H7 (cell line): ENCODE data around the gene EYA2. TPM values are rescaled to one million over a fixed set of nuclear protein-coding genes. Genes with fewer than 3 reads are reported as not detected.
"Not testable (repeated sequence)": the region's sequence is repeated elsewhere in the genome, so short reads cannot be mapped to it uniquely, and the experiment has no call there.

ENCODE experiments used
- DNase-seq: peaks from one replicate; pipeline ENCODE4 v3.0.0; 2012
- H3K27me3 ChIP-seq: 2 replicates; pipeline ENCODE4 v1.6.0; 2011; ENCODE audit warnings: mild to moderate bottlenecking, low read length; ENCODE audit not compliant: control insufficient read depth, insufficient read depth
- H3K36me3 ChIP-seq: replicated peaks from 2 replicates; pipeline ENCODE4 v1.5.1; 2011; ENCODE audit warnings: low read length; ENCODE audit not compliant: control insufficient read depth, insufficient read depth
- H3K4me3 ChIP-seq: 2 replicates; pipeline ENCODE4 v1.5.1; 2011; ENCODE audit warnings: low read depth, mild to moderate bottlenecking, control low read depth, low read length, moderate library complexity; ENCODE audit not compliant: insufficient read depth
- total RNA-seq: library from RNA; depleted of rRNA; stranded (reverse); fragments of >200 nt; shearing (Covaris generic); gene quantifications from 2 replicates; pipeline ENCODE4 v1.2.3, GENCODE V29; 2014

Gene EYA2
- total RNA-seq, 1 experiment from 2014 or later = 1.7 TPM

DNA sequence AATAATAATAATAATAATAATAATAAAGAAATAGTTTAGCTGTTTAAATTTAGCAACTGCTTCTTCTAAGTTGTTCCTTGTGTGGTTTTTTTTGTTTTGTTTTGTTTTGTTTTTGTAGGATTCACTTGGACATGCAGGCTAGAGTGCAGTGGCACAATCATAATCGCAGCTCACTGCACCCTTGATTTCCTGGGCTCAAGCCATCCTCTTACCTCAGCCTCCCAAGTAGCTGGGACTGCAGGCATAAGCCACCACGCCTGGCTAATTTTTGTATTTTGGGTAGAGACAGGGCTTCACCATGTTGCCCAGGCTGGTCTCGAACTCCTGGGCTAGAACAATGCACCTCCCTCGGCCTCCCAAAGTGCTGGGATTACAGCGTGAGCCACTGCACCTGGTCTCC lies 15.3 kb upstream of the EYA2 start:
- no peak for DNase-seq
- Histone ChIP-seq H3K4me3 (no peak overlapping the region), H3K36me3 (no peaks in the 10 kb centered on the region), H3K27me3 (no peaks in the 10 kb centered on the region; the same call in 1 of the 2 replicates)

DNA sequence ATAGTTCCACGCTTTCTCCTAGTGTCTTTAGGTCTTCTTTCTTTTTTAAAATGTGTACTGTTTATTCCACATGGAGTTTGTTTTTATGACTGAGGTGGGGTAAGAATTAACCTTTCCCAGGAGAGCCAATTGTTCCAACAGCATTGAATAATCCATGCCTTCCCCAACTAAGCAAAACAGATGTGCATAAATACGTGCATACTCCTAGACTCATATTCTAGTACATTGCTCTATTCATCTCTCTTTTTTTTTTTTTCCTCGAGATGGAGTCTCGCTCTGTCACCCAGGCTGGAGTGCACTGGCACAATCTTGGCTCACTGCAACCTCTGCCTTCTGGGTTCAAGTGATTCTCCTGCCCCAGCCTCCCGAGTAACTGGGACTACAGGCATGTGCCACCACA lies 14.7 kb upstream of the EYA2 start:
- H3K27me3 ChIP-seq, H3K36me3 ChIP-seq, DNase-seq, H3K4me3 ChIP-seq: not testable (repeated sequence)

DNA sequence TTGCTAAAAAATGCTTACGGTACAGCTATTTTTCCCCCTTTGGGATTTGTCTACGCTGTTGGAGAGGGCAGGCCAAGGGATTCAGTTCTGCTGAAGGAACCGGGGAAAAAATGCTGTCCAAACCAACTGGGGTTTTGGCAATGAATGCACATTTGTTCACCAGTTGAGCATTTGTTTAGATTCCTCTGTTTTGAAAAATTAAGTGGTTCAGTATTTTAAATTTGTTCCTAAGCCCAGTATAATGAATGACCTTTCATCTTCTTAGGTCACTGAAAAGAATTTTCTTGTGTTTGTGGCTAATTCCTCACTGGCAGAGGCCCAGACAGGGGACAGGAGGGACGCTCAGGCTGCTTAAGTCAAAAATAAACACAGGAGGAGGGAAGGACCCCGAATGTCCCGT lies 10.8 kb upstream of the EYA2 start:
- DNase-seq = no peak
- Histone ChIP-seq H3K27me3 (no peaks in the 10 kb centered on the region; the same call in 1 of the 2 replicates), H3K36me3 (no peaks in the 10 kb centered on the region), H3K4me3 (no peak overlapping the region)

DNA sequence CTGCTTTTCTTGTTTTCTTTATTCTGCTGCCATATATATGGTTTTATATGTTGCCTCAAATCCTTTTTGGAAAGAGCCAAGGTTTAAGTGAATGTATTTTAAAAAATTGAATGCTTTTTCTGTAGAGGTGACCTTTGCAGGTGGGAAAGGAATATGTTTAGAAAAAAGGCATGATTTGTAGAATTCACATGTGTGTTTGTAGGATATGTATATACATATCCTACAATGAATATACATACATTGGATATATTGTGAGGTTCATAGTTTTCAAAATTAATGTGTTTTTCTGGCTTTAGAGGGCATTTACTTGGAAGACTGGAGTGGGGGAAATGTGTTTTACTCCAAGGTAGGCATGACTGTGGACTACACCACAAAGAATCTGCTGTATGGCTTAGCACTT lies 4.0 kb upstream of the EYA2 start:
- Histone ChIP-seq H3K36me3 (no peaks in the 10 kb centered on the region), H3K27me3 (peaks cover 21% of the 10 kb centered on the region)
- no peak for DNase-seq

DNA sequence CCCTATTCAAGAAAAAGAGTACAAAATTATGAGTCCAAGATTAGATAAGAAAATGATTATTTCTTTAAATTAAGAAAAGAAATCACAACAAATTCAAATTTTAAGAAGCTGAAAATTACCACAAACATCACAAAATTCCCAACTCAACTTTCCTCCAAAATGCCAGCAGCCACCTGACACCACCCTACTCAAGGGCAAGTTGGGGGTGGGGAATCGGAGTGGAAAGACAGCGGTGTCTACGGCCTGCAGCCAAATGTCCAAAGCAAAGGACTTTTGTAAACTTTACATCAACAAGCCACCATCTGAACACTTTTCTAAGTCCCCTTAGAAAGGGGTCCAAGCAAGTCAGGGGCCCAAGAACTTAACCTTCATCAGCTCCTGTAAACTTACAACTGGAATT lies 1.6 kb upstream of the EYA2 start:
- H3K27me3 ChIP-seq = peaks cover 42% of the 10 kb centered on the region
- no peak for DNase-seq
- H3K36me3 ChIP-seq = no peaks in the 10 kb centered on the region
- no peak overlapping the region for H3K4me3 ChIP-seq

More for the DNA sequence above, 4.0 kb upstream of the EYA2 start:
- no peak overlapping the region for H3K4me3 ChIP-seq

DNA sequence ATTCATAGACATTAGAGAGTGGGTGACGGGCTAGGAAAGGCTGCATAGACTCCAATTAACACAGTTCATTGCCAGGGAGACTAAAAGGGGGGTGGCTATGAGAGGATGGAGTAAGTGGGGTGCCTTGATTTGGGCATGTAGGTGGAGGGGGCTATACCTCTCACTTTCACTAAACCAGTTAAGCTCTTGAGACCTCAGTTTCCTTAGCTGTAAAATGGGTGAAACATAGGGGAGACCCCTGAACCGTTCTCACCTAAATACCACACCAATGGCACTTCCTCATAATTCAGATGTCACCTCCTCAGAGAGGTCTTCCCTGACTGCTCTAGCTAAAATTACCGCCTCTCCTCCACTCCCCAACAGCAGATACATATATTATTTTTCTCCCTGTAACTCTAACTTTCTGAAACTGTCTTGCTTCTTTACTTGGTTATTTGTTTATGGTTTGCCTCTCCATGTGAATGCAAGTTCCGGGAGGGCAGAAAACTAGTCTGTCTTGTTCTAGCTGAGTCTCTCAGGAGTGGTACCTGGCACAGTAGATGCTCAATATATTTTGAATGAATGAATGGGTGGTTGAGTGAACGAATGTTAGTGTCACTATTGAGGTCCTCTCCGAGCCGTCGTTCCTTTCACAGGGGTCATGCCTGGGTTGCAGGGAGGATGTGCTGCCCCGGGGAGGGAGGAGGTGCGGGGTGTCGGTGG lies 615 bp upstream of the EYA2 start:
- Histone ChIP-seq H3K36me3 (no peaks in the 10 kb centered on the region), H3K27me3 (peaks cover 42% of the 10 kb centered on the region), H3K4me3 (peak overlapping the region; percentile 58; the same call in 1 of the 2 replicates)
- no peak for DNase-seq

DNA sequence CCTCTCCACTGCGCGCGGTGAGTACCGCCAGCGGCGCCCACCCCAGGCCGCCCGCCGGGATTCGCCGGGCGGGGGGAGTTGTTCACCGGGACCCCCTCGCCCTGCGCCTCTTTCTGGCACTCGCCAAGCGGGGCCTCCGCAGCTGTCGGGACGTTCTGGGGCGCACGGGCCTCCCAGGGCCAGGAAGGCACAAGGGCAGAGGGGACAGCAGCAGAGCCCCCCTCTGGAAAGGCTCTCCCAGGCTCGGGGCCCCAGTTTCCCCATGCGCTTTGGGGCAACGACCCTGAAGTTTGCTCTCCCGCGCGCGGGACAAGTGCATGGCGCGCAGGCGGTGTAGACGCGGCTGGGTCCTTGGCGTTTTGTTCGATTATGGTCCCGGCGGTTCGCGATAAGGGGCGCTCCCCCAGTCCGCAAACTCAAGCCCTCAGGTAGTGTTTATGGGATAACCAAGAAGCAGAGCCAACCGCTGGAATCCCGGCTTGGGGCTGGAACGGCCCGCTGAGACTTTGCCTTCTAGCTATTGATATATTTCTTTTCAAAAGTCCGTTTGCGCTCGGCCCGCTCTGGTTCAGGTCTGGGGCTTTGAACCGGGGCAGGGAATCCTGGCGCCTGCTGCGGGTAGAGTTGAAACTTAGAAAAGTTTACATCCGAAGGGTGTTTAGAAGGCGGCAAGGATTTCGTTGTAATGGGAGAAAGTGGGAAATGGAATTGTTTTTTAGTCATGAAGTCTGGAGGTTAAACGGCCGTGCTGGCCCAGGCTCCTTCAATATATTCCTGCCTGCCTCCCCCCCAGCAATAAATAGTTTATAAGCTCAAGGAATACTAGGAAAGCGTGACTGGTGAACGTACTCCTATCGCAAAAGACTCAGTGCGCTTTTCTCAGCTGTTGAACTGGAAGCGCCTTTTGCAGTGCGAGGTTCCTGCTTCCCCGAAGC lies 595 bp downstream of the EYA2 start:
- peak; percentile 46 for DNase-seq

DNA sequence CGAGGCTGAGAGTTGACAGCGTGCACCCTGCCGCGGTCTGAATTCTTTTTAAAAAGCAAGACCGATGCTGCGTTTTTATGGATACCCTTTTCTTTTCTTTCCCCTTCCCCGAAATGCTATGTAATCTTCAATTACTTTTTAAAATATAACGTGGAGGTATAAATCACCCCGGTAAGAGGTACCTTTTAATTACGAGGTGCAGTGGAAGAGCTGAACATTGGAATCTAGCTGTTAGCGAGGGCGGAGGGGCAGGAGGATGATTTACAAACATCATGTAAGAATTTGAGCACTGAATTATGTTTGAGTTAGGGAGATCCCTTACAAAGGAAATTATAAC lies 1.2 kb downstream of the EYA2 start:
- Histone ChIP-seq H3K36me3 (no peaks in the 10 kb centered on the region), H3K27me3 (peaks cover 42% of the 10 kb centered on the region), H3K4me3 (peak overlapping the region; percentile 58)
- no peak for DNase-seq

More for the DNA sequence above, 595 bp downstream of the EYA2 start:
- no peaks in the 10 kb centered on the region for H3K36me3 ChIP-seq
- peak overlapping the region; percentile 58 for H3K4me3 ChIP-seq
- H3K27me3 ChIP-seq = peaks cover 42% of the 10 kb centered on the region

DNA sequence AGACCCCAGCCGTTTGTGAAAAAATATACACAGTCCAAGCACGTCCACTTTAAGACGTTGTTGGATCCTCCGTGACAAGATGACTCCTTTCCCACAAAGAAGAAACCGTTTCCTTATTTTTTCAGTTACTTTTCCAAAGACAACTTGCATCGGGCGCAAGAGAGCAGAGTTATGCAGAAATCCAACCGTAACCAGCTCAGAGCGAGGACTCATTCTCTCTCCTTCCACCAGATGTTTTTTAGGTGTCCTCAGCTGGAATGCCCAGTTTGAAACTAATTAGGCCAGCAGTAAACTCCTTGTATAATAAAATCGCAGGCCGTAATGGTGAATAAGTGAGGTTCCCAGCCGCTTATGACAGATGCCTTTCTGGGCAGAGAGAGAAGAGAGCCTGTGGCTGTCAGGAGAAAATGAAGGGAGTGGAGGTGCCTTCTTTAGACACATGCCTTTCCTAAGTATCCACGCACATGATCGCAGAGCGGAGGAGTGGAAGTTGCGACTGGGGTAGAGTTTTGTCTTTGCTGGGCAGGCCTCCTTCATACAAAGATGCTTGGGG lies 2.8 kb downstream of the EYA2 start:
- no peak for DNase-seq
- H3K27me3 ChIP-seq = peaks cover 42% of the 10 kb centered on the region

DNA sequence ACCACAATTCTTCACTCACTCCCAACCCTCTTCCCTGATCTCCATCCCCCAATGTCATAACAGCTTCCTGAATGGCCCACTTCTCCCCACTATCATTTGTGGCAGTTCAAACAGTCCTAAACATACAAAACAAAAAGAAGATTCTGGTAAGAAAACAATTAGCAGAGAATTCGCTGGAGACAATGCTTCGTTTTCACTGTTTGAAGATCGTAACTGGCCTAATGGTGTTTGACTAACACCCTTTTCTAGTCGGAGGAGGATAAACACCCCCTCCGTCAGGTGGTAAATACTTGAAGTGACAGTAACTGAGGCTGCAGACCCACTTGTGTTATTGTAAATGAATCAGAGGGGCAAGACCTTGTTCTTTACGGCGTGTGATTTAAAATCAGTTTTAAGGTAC lies 3.8 kb downstream of the EYA2 start:
- peaks cover 39% of the 10 kb centered on the region for H3K27me3 ChIP-seq
- H3K4me3 ChIP-seq = no peak overlapping the region
- no peaks in the 10 kb centered on the region for H3K36me3 ChIP-seq
- no peak for DNase-seq

More for the DNA sequence above, 2.8 kb downstream of the EYA2 start:
- Histone ChIP-seq H3K36me3 (no peaks in the 10 kb centered on the region), H3K4me3 (no peak overlapping the region)

DNA sequence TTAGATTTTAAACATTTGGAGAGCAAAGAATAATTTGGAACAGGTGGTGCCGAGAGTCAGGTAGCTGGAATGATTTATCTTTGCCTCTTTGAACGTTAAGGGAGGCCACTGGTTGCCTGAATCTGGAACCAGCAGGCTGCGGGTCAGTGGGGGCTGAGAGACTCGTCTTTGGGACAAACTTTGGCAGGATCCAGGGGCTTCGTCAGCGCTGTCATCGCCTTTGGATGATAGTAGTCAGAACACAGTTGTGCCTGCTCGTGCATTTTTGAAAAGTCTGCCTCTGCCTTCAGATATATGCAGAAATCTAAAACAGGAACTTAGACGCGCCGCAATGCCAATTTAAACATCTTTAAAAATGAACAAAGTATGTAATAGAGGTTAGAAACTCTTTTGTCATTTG lies 5.0 kb downstream of the EYA2 start:
- DNase-seq = no peak
- H3K27me3 ChIP-seq = peaks cover 30% of the 10 kb centered on the region

DNA sequence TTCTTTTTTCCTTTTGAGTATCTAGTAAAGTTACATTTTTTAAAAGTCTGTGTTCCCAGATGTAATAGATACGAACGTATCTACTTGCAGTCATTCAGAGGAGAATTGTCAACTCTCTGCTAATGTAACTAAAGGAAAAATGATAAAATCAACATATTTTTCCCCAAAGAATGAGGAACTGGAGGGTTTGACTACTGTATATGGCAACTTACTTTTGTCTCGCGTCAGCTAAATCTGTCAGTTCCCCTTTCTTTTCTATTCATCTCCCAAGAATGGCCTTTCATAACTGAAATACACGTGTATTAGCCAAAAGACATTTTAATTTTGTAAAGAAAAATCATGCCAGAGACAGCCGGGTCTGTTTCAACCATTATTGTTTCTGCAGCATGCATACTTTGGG lies 5.4 kb downstream of the EYA2 start:
- H3K36me3 ChIP-seq = no peaks in the 10 kb centered on the region
- peaks cover 27% of the 10 kb centered on the region for H3K27me3 ChIP-seq
- no peak for DNase-seq
- no peak overlapping the region for H3K4me3 ChIP-seq

More for the DNA sequence above, 5.0 kb downstream of the EYA2 start:
- Histone ChIP-seq H3K36me3 (no peaks in the 10 kb centered on the region), H3K4me3 (no peak overlapping the region)

DNA sequence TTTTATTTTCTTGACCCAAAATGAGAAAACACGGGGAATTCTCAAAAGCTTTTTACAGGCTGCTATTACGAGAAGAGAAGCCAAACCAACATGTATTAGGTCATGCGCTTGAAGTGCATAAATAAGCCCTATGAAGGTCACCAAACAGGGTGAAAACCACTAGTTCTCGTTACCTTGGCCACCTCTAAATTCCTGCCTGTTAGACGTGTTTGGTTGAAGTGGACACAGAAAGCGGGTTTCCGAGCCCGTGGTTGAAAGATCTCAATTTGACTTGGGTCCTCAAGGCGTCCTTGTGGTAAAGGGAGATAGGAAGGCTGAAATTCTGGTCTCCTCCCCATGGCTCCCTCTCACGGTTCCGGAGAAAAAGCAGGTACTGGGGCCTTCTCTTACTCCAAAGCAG lies 6.2 kb downstream of the EYA2 start:
- no peaks in the 10 kb centered on the region for H3K36me3 ChIP-seq
- H3K4me3 ChIP-seq = no peak overlapping the region
- peaks cover 20% of the 10 kb centered on the region for H3K27me3 ChIP-seq
- no peak for DNase-seq

DNA sequence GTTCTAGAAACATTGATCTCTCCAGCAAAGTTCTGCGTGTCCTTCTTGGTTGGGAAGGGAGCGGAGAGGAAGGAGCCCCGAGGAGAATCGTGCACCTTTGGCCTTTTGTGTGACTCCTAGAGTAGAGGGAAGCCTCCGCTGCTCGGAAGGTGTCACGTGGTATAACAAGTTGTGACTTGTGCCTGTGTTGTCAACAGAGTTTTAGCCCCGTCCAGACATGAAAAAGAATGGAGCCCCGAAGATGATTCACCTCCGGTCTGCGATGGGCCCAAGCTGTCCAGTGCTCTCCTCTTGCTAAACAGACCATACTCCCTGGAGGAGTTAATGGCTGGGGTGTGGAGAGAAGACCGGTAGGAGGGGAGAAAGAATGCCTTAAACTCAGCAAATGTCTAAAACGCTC lies 7.0 kb downstream of the EYA2 start:
- Histone ChIP-seq H3K36me3 (no peaks in the 10 kb centered on the region), H3K4me3 (no peak overlapping the region), H3K27me3 (peaks cover 12% of the 10 kb centered on the region)
- DNase-seq = no peak

DNA sequence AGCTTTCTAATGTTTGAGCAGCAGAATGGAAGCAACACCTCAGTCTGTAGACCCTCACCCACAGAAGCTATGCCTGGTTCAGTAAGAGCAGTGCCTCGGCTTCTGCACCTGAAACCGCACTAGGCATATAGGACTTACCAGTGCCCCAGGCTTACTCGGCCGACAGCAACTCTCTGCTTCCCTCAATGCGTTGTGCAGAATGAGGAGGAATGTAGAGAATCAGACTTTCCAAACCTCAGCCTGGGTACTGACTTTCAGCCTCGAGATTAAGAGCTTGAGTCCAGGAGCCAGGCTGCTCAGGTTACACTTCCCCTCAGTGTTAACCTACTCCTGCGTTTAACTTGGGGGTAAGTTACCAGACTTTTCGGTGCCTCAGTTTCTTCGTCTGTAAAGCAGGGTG lies 8.6 kb downstream of the EYA2 start:
- H3K36me3 ChIP-seq = no peaks in the 10 kb centered on the region
- no peak for DNase-seq
- H3K4me3 ChIP-seq = no peak overlapping the region
- H3K27me3 ChIP-seq = no peaks in the 10 kb centered on the region; the same call in 1 of the 2 replicates
